ENCODE data around the gene TEKT5.

The TEKT5 gene

GRCh38 chr16:10578474-10579316 lies 116.0 kb downstream of the TEKT5 start:
- DNase-seq (ENCODE audit: low read depth in 2 of 2) = no peak
